NT2/D1 (cell line): ENCODE measurements around the gene ATRAID.

Source experiments
- SUZ12 ChIP-seq: IDR thresholded peaks from 2 replicates; pipeline ENCODE4 v1.6.1; 2011; ENCODE audit not compliant: insufficient read length, insufficient read depth; ENCODE audit errors: extremely low read depth
- ZNF274 ChIP-seq: IDR thresholded peaks from 2 replicates; pipeline ENCODE4 v1.6.1; 2011; ENCODE audit warnings: mild to moderate bottlenecking, low read depth, low read length

DNA sequence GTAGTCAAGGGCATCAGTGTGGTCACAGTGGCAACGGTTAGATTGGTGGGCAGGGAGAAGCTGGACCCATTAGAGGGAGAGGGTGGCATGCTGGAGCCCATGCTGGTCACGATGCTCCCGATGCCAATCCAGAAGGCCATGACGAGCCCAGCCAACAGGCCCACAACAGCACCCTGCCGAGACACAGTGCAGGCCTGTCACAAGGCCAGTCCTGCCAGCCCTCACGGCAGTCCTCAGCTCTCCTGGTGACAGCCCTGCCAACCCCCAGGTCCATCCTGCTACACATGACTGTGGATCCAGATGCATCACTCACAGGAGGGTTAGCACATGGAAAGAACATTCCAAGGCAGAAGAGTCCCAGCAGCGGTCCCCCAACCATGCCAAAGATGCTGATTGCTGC is 10.2 kb upstream of the ATRAID start:
- TF ChIP-seq ZNF274 = no peak
- TF ChIP-seq SUZ12 = no peak
